GM12878 (cell line): ENCODE measurements around the gene MAP4K4. TPM values are rescaled to one million over a fixed set of nuclear protein-coding genes. Genes with fewer than 3 reads are reported as not detected.

Source experiments
- ATAC-seq: fragments of 200-7000 bp; cut with Tn5 transposase; 3 replicates; pipeline ENCODE4 v1.9.1; 2020; ENCODE audit warnings: mild to moderate bottlenecking, moderate library complexity
- BruUV-seq: library from RNA; stranded (reverse); fragments of 400-500 nt; replicated peaks from 2 replicates; lab custom pipeline; 2021; lab: Mats Ljungman, UMichigan
- CTCF ChIA-PET: fragments of 300-600 bp; sonication (Branson Sonifier 250); formaldehyde crosslinking; extraction: SDS; loops from one replicate; lab custom pipeline; 2021; ENCODE audit warnings: inconsistent platforms; lab: Yijun Ruan, JAX
- POLR2A ChIA-PET: fragments of 350-600 bp; formaldehyde crosslinking; extraction: SDS; loops from one replicate; lab custom pipeline; 2021; ENCODE audit warnings: inconsistent platforms; lab: Charles Lee
- RAD21 ChIA-PET: fragments of 300-600 bp; sonication (Branson Sonifier 250); formaldehyde crosslinking; loops from one replicate; lab custom pipeline; 2023; ENCODE audit warnings: antibody characterized with exemption; ENCODE audit not compliant: unreplicated experiment; lab: Charles Lee
- SMC1A ChIA-PET: fragments of 300-600 bp; sonication (Branson Sonifier 250); formaldehyde crosslinking; loops from one replicate; lab custom pipeline; 2023; ENCODE audit not compliant: unreplicated experiment, uncharacterized antibody; lab: Charles Lee
- DNase-seq: peaks from one replicate; pipeline ENCODE4 v3.0.0-alpha.2; 2011; ENCODE audit warnings: low read depth, low spot score
- FAIRE-seq: peaks from 3 replicates; lab custom pipeline; 2011; peaks lifted over from hg19 to GRCh38; lab: Jason Lieb, UNC
- H2AFZ ChIP-seq: 2 replicates; pipeline ENCODE4 v1.6.0; 2011; ENCODE audit warnings: low read depth, low read length, control low read depth; ENCODE audit not compliant: control insufficient read depth
- H3K27ac ChIP-seq: 2 replicates; pipeline ENCODE4 v1.5.1; 2011; ENCODE audit warnings: control low read depth; ENCODE audit not compliant: control insufficient read depth, insufficient read depth
- H3K27me3 ChIP-seq, 2 experiments: replicated peaks in 1 of 2; 2 replicates each; pipeline versions ENCODE4 v1.6.0 to v1.6.1; 2011; ENCODE audit warnings: low read length in 1 of 2; ENCODE audit not compliant: control insufficient read depth in 2 of 2, insufficient read depth in 2 of 2
- H3K36me3 ChIP-seq, 2 experiments: 2 replicates each; pipeline ENCODE4 v1.5.1; 2011; ENCODE audit warnings: low read length in 1 of 2; ENCODE audit not compliant: control insufficient read depth in 2 of 2, insufficient read depth in 2 of 2
- H3K4me1 ChIP-seq: 2 replicates; pipeline ENCODE4 v1.6.1; 2011; ENCODE audit warnings: mild to moderate bottlenecking, low read length, moderate library complexity, mixed read lengths; ENCODE audit not compliant: control insufficient read depth, insufficient read depth
- H3K4me2 ChIP-seq: 2 replicates; pipeline ENCODE4 v1.6.0; 2011; ENCODE audit warnings: control low read depth; ENCODE audit not compliant: control insufficient read depth, insufficient read depth
- H3K4me3 ChIP-seq: fragments of 200-600 bp; sonication (generic); 2 replicates; pipeline ENCODE4 v1.5.1; 2016
- H3K79me2 ChIP-seq: 2 replicates; pipeline ENCODE4 v1.6.0; 2011; ENCODE audit warnings: low read length; ENCODE audit not compliant: control insufficient read depth, insufficient read depth
- H3K9ac ChIP-seq: 2 replicates; pipeline ENCODE4 v1.8.0; 2011; ENCODE audit warnings: low read length, control low read depth, mixed read lengths; ENCODE audit not compliant: control insufficient read depth, insufficient read depth
- H3K9me3 ChIP-seq: replicated peaks from 3 replicates; pipeline ENCODE4 v1.5.1; 2011; ENCODE audit warnings: mild to moderate bottlenecking, low read length; ENCODE audit not compliant: control insufficient read depth, insufficient read depth
- H4K20me1 ChIP-seq: 2 replicates; pipeline ENCODE4 v1.6.0; 2011; ENCODE audit not compliant: control insufficient read depth, insufficient read depth
- ASH2L ChIP-seq: fragments of 300-600, 200-600 bp; sonication (generic); IDR thresholded peaks from 2 replicates; pipeline ENCODE4 v1.6.1; 2017; ENCODE audit warnings: low read depth, mild to moderate bottlenecking, borderline replicate concordance
- BHLHE40 ChIP-seq, 2 experiments: fragments of 450-650 bp in 1 of 2; IDR thresholded peaks; 2 replicates each; pipeline ENCODE4 v1.6.1; 2011 to 2017; ENCODE audit warnings: low read depth in 2 of 2, borderline replicate concordance in 1 of 2, improper control_type of control experiment in 1 of 2, low read length in 1 of 2, mild to moderate bottlenecking in 1 of 2
- CBFB ChIP-seq: IDR thresholded peaks from 2 replicates; pipeline ENCODE4 v1.6.1; 2016; ENCODE audit warnings: antibody characterized with exemption, low read depth
- KLF5 ChIP-seq: fragments of 450-650 bp; IDR thresholded peaks from 2 replicates; pipeline ENCODE4 v1.6.1; 2014; ENCODE audit warnings: mild to moderate bottlenecking; ENCODE audit not compliant: partially characterized antibody
- SKIL ChIP-seq: fragments of 450-650 bp; IDR thresholded peaks from 2 replicates; pipeline ENCODE4 v1.6.1; 2017; ENCODE audit warnings: mild to moderate bottlenecking, low read depth, inconsistent platforms; ENCODE audit not compliant: poor library complexity, severe bottlenecking
- SREBF2 ChIP-seq: IDR thresholded peaks from 2 replicates; pipeline ENCODE4 v1.6.1; 2012; ENCODE audit warnings: mild to moderate bottlenecking, low read length
- YBX1 ChIP-seq: fragments of 450-650 bp; IDR thresholded peaks from 2 replicates; pipeline ENCODE4 v1.6.1; 2016; ENCODE audit warnings: antibody characterized with exemption
- WGBS: methylation state at CpG from one replicate; pipeline ENCODE4 v1.1.6; 2016; ENCODE audit warnings: low lambda C conversion rate; ENCODE audit not compliant: insufficient replicate concordance, insufficient coverage; ENCODE audit errors: missing lambda C conversion rate; 5-methylcytosine and 5-hydroxymethylcytosine counted together
- in situ Hi-C: fragments of 300-500 bp; cut with MboI; formaldehyde crosslinking; loops from 9 replicates; pipeline ENCODE4 v1.14.3; 2018; ENCODE audit warnings: mixed read lengths
- intact Hi-C: fragments of 100-400 bp; cut with micrococcal nuclease; formaldehyde crosslinking; loops from one replicate; pipeline ENCODE4 v1.14.2; 2022; ENCODE audit not compliant: unreplicated experiment
- polyA plus RNA-seq, 11 experiments: library from polyadenylated mRNA; depleted of rRNA in 4 of 11; unstranded in 6 of 11; stranded (reverse) in 5 of 11; fragments of >200 nt; fragmentation: Nextera tagmentation in 4 of 11; fragmentation: Illumina TruSeq in 1 of 11; extraction: Ambion mirVana in 4 of 11; extraction: Trizol in 1 of 11; gene quantifications; 1 replicate in 1 of 11; 2 replicates in 10 of 11; pipeline versions ENCODE4 v1.2.1 to v1.2.3, GENCODE V29; 2011 to 2016; ENCODE audit warnings: inconsistent platforms in 2 of 11, missing spikeins in 2 of 11, low read depth in 1 of 11
- total RNA-seq, 4 experiments: library from RNA; depleted of rRNA in 3 of 4; stranded (reverse); fragments of >200 nt in 3 of 4; fragmentation: Illumina TruSeq in 1 of 4; extraction: Trizol in 1 of 4; gene quantifications; 2 replicates each; pipeline versions ENCODE4 v1.2.1 to v1.2.3, GENCODE V29; 2013 to 2021
- TF ChIP-seq, protein P1 (sequence below): fragments of 450-650 bp; IDR thresholded peaks from 2 replicates; pipeline ENCODE4 v1.6.1; 2017; ENCODE audit warnings: antibody characterized with exemption, mild to moderate bottlenecking, moderate library complexity

MAP4K4 gene
- total and polyA plus RNA-seq, 10 of the 15 experiments (the other 5 are each of a cell fraction or from before 2014, with no cell fraction given): 1.9 to 50.4 (median 9.7) TPM

- no peaks in the 10 kb centered on the region for H4K20me1 ChIP-seq
- 26% methylated on average over 4 of the region's 4 CpGs for WGBS
- H3K4me2 ChIP-seq: no peak overlapping the region
- CTCF ChIA-PET: interaction anchor here (4.2 kb wide), 1 partner anchor 40 kb away, joined by 15 read pairs; no protein-coding TSS in a partner anchor
- BruUV-seq: no TSS peak
- no peak overlapping the region for H2AFZ ChIP-seq
- in situ Hi-C loops (no loop called here), intact Hi-C loops (no loop called here)
- SMC1A ChIA-PET: no interaction called here
- POLR2A ChIA-PET: interaction anchor here (0.6 kb wide), 1 partner anchor 139 kb away, joined by 7 read pairs; no protein-coding TSS in a partner anchor
- no peaks in the 10 kb centered on the region for H3K27me3 ChIP-seq
- H3K27ac ChIP-seq: no peak overlapping the region
- H3K79me2 ChIP-seq: no peaks in the 10 kb centered on the region
- no peak overlapping the region for H3K4me3 ChIP-seq
- H3K9me3 ChIP-seq: no peaks in the 10 kb centered on the region
- DNase-seq: no peak
- no peaks in the 10 kb centered on the region for H3K36me3 ChIP-seq
- no peak for TF ChIP-seq KLF5
- no peak for TF ChIP-seq SKIL
- TF ChIP-seq CBFB: no peak
- TF ChIP-seq ASH2L: no peak
- TF ChIP-seq SREBF2: no peak
- TF ChIP-seq, protein P1, sequence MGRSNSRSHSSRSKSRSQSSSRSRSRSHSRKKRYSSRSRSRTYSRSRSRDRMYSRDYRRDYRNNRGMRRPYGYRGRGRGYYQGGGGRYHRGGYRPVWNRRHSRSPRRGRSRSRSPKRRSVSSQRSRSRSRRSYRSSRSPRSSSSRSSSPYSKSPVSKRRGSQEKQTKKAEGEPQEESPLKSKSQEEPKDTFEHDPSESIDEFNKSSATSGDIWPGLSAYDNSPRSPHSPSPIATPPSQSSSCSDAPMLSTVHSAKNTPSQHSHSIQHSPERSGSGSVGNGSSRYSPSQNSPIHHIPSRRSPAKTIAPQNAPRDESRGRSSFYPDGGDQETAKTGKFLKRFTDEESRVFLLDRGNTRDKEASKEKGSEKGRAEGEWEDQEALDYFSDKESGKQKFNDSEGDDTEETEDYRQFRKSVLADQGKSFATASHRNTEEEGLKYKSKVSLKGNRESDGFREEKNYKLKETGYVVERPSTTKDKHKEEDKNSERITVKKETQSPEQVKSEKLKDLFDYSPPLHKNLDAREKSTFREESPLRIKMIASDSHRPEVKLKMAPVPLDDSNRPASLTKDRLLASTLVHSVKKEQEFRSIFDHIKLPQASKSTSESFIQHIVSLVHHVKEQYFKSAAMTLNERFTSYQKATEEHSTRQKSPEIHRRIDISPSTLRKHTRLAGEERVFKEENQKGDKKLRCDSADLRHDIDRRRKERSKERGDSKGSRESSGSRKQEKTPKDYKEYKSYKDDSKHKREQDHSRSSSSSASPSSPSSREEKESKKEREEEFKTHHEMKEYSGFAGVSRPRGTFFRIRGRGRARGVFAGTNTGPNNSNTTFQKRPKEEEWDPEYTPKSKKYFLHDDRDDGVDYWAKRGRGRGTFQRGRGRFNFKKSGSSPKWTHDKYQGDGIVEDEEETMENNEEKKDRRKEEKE: no peak
- TF ChIP-seq YBX1: no peak
- no peak for TF ChIP-seq BHLHE40 (IDR thresholded peaks at IDR 0.05; ENCODE audit: borderline replicate concordance in 1 of 2, low read depth in 2 of 2, low read length in 1 of 2)
- H3K4me1 ChIP-seq: no peaks in the 10 kb centered on the region
- RAD21 ChIA-PET: no interaction called here
- ATAC-seq: no peak
- FAIRE-seq: no peak
- no peak overlapping the region for H3K9ac ChIP-seq
These were observed 93.3 kb downstream of the MAP4K4 start for GRCh38 chr2:101790857-101791256.
